IMR-90 (cell line): ENCODE results near the gene CYTH1. TPM values are rescaled to one million over a fixed set of nuclear protein-coding genes. Genes with fewer than 3 reads are reported as not detected.

ENCODE experiments used
- ATAC-seq: fragments of 200-7000 bp; cut with Tn5 transposase; 2 replicates; pipeline ENCODE4 v1.9.1; 2020; ENCODE audit warnings: low read depth, mild to moderate bottlenecking, moderate library complexity
- BruUV-seq: library from RNA; stranded (reverse); fragments of 400-500 nt; replicated peaks from 2 replicates; lab custom pipeline; 2021; lab: Mats Ljungman, UMichigan
- CTCF ChIA-PET: fragments of 300-600 bp; formaldehyde crosslinking; extraction: SDS; loops from one replicate; lab custom pipeline; 2021; ENCODE audit warnings: antibody characterized with exemption; lab: Yijun Ruan, JAX
- POLR2A ChIA-PET: fragments of 300-600 bp; sonication (Branson Sonifier 250); formaldehyde crosslinking; loops from one replicate; lab custom pipeline; 2022; ENCODE audit warnings: antibody characterized with exemption; ENCODE audit not compliant: unreplicated experiment; lab: Charles Lee
- DNase-seq: peaks from one replicate; pipeline ENCODE4 v3.0.0; 2013
- H2AFZ ChIP-seq: replicated peaks from 2 replicates; pipeline ENCODE3; 2013; ENCODE audit warnings: low read length, mild to moderate bottlenecking; ENCODE audit not compliant: poor library complexity
- H2AK5ac ChIP-seq: 2 replicates; pipeline ENCODE4 v1.6.1; 2013; ENCODE audit warnings: low read depth, low read length, inconsistent platforms
- H2AK9ac ChIP-seq: replicated peaks from 2 replicates; pipeline ENCODE3; 2013; ENCODE audit warnings: mild to moderate bottlenecking, low read depth, low read length, moderate library complexity; ENCODE audit not compliant: poor library complexity
- H2BK120ac ChIP-seq: 2 replicates; pipeline ENCODE4 v1.6.1; 2013; ENCODE audit warnings: low read depth, low read length, inconsistent platforms
- H2BK15ac ChIP-seq: 3 replicates; pipeline ENCODE4 v1.6.1; 2013; ENCODE audit warnings: low read depth, low read length, inconsistent platforms
- H2BK20ac ChIP-seq: 2 replicates; pipeline ENCODE4 v1.6.1; 2013; ENCODE audit warnings: low read depth, mild to moderate bottlenecking, inconsistent platforms, low read length, moderate library complexity
- H2BK5ac ChIP-seq: 2 replicates; pipeline ENCODE4 v1.6.1; 2013; ENCODE audit warnings: mild to moderate bottlenecking, low read depth, low read length, inconsistent platforms; ENCODE audit not compliant: poor library complexity, severe bottlenecking
- H3K14ac ChIP-seq: replicated peaks from 2 replicates; pipeline ENCODE4 v1.6.1; 2013; ENCODE audit warnings: low read depth, low read length, inconsistent platforms
- H3K18ac ChIP-seq: 2 replicates; pipeline ENCODE4 v1.6.1; 2013; ENCODE audit warnings: low read depth, low read length, control low read depth
- H3K23ac ChIP-seq: 2 replicates; pipeline ENCODE4 v1.6.1; 2013; ENCODE audit warnings: low read depth, low read length, inconsistent platforms
- H3K27ac ChIP-seq: 2 replicates; pipeline ENCODE4 v1.5.1; 2013; ENCODE audit warnings: mild to moderate bottlenecking, control low read depth, low read length; ENCODE audit not compliant: insufficient read depth
- H3K27me3 ChIP-seq: 2 replicates; pipeline ENCODE4 v1.6.1; 2013; ENCODE audit warnings: low read length; ENCODE audit not compliant: control insufficient read depth, insufficient read depth
- H3K36me3 ChIP-seq: 2 replicates; pipeline ENCODE4 v1.6.1; 2013; ENCODE audit warnings: low read length, mixed read lengths; ENCODE audit not compliant: control insufficient read depth, insufficient read depth
- H3K4ac ChIP-seq: 2 replicates; pipeline ENCODE4 v1.6.1; 2013; ENCODE audit warnings: low read depth, low read length, inconsistent platforms
- H3K4me1 ChIP-seq: 2 replicates; pipeline ENCODE4 v1.6.1; 2013; ENCODE audit warnings: low read length, mixed read lengths; ENCODE audit not compliant: control insufficient read depth, insufficient read depth
- H3K4me2 ChIP-seq: 2 replicates; pipeline ENCODE4 v1.6.1; 2013; ENCODE audit warnings: low read depth, mild to moderate bottlenecking, control low read depth, low read length, moderate library complexity
- H3K4me3 ChIP-seq: 2 replicates; pipeline ENCODE4 v1.5.1; 2013; ENCODE audit warnings: low read depth, mild to moderate bottlenecking, control low read depth, low read length, moderate library complexity; ENCODE audit not compliant: insufficient read depth
- H3K56ac ChIP-seq: 2 replicates; pipeline ENCODE4 v1.6.1; 2013; ENCODE audit warnings: low read length, inconsistent platforms; ENCODE audit not compliant: insufficient read depth; ENCODE audit errors: extremely low read depth
- H3K79me1 ChIP-seq, 2 experiments: 2 replicates each; pipeline ENCODE4 v1.6.1; 2013; ENCODE audit warnings: low read length in 2 of 2, inconsistent platforms in 1 of 2, low read depth in 1 of 2
- H3K9ac ChIP-seq: 2 replicates; pipeline ENCODE4 v1.6.1; 2013; ENCODE audit warnings: low read depth, low read length, control low read depth
- H3K9me1 ChIP-seq: 2 replicates; pipeline ENCODE4 v1.6.1; 2013; ENCODE audit warnings: low read length, inconsistent platforms; ENCODE audit not compliant: insufficient read depth
- H3K9me3 ChIP-seq: 2 replicates; pipeline ENCODE4 v1.6.1; 2013; ENCODE audit warnings: low read length; ENCODE audit not compliant: control insufficient read depth, insufficient read depth
- H4K20me1 ChIP-seq: 2 replicates; pipeline ENCODE4 v1.6.1; 2013; ENCODE audit warnings: low read length, inconsistent platforms; ENCODE audit not compliant: insufficient read depth
- H4K5ac ChIP-seq: 2 replicates; pipeline ENCODE4 v1.6.1; 2013; ENCODE audit warnings: mild to moderate bottlenecking, low read depth, low read length, control low read depth
- H4K8ac ChIP-seq, 2 experiments: 2 replicates each; pipeline ENCODE4 v1.6.1; 2013; ENCODE audit warnings: low read depth in 2 of 2, low read length in 2 of 2, control low read depth in 1 of 2, inconsistent platforms in 1 of 2
- H4K91ac ChIP-seq: 2 replicates; pipeline ENCODE4 v1.6.1; 2013; ENCODE audit warnings: low read depth, low read length, inconsistent platforms; ENCODE audit not compliant: insufficient read depth
- BHLHE40 ChIP-seq: fragments of 150-350 bp; IDR thresholded peaks from 2 replicates; pipeline ENCODE4 v1.6.1; 2016; ENCODE audit warnings: mild to moderate bottlenecking, low read depth, low read length
- CEBPB ChIP-seq: IDR thresholded peaks from 2 replicates; pipeline ENCODE4 v1.6.1; 2012; ENCODE audit warnings: low read depth, low read length, improper control_type of control experiment
- FOS ChIP-seq: fragments of 150-350 bp; IDR thresholded peaks from 2 replicates; pipeline ENCODE4 v1.6.1; 2016; ENCODE audit warnings: low read depth, low read length
- MAFK ChIP-seq: IDR thresholded peaks from 2 replicates; pipeline ENCODE4 v1.6.1; 2012; ENCODE audit warnings: low read depth, low read length, improper control_type of control experiment
- MAZ ChIP-seq: IDR thresholded peaks from 2 replicates; pipeline ENCODE4 v1.6.1; 2012; ENCODE audit warnings: low read depth, mild to moderate bottlenecking, low read length, improper control_type of control experiment, moderate library complexity, borderline replicate concordance
- MXI1 ChIP-seq: IDR thresholded peaks from 2 replicates; pipeline ENCODE4 v1.6.1; 2012; ENCODE audit warnings: low read depth, mild to moderate bottlenecking, low read length, moderate library complexity, borderline replicate concordance
- NFE2L2 ChIP-seq: fragments of 150-350 bp; IDR thresholded peaks from 2 replicates; pipeline ENCODE4 v1.6.1; 2016; ENCODE audit warnings: low read depth, mild to moderate bottlenecking, low read length
- POLR2A ChIP-seq: IDR thresholded peaks from 2 replicates; pipeline ENCODE4 v1.6.1; 2012; ENCODE audit warnings: mild to moderate bottlenecking, low read depth, low read length
- RAD21 ChIP-seq: IDR thresholded peaks from 2 replicates; pipeline ENCODE4 v1.6.1; 2012; ENCODE audit warnings: low read length, improper control_type of control experiment
- RCOR1 ChIP-seq: IDR thresholded peaks from 2 replicates; pipeline ENCODE4 v1.6.1; 2012; ENCODE audit warnings: mild to moderate bottlenecking, low read length, improper control_type of control experiment; ENCODE audit not compliant: insufficient replicate concordance
- RFX5 ChIP-seq: IDR thresholded peaks from 2 replicates; pipeline ENCODE4 v1.8.0; 2012; ENCODE audit warnings: low read depth, mild to moderate bottlenecking, low read length, moderate library complexity
- SMC3 ChIP-seq: fragments of 150-350 bp; IDR thresholded peaks from 2 replicates; pipeline ENCODE4 v1.6.1; 2016; ENCODE audit warnings: low read depth, mild to moderate bottlenecking, antibody characterized with exemption, low read length, moderate library complexity
- USF2 ChIP-seq: fragments of 150-350 bp; IDR thresholded peaks from 2 replicates; pipeline ENCODE4 v1.6.1; 2017; ENCODE audit warnings: mild to moderate bottlenecking, antibody characterized with exemption, low read length, low read depth
- WGBS, 2 experiments: methylation state at CpG; one replicate each; pipeline versions ENCODE4 v1.1.5 to v1.1.7; 2013; ENCODE audit warnings: missing lambda C conversion rate in 2 of 2; ENCODE audit not compliant: insufficient read length in 1 of 2; ENCODE audit errors: extremely low coverage in 2 of 2; 5-methylcytosine and 5-hydroxymethylcytosine counted together
- dilution Hi-C: fragments of 300-500 bp; cut with HindIII; formaldehyde crosslinking; loops from one replicate; pipeline ENCODE4 v1.14.3; 2018; ENCODE audit warnings: low sequenced_read_pairs; ENCODE audit not compliant: unreplicated experiment
- in situ Hi-C: fragments of 300-500 bp; cut with MboI; formaldehyde crosslinking; loops from 3 replicates; pipeline ENCODE4 v1.14.3; 2019; ENCODE audit warnings: low sequenced_read_pairs, inconsistent platforms, mixed read lengths
- intact Hi-C: fragments of 100-400 bp; cut with micrococcal nuclease; formaldehyde crosslinking; loops from 2 replicates; pipeline ENCODE4 v1.10.0; 2022
- polyA plus RNA-seq, 3 experiments: library from polyadenylated mRNA; depleted of rRNA; stranded (reverse); fragments of >200 nt; gene quantifications; 2 replicates each; pipeline ENCODE4 v1.2.3, GENCODE V29; 2012; ENCODE audit warnings: low replicate concordance in 1 of 3
- total RNA-seq: library from RNA; depleted of rRNA; stranded (reverse); fragments of >200 nt; gene quantifications from 2 replicates; pipeline ENCODE4 v1.2.3, GENCODE V29; 2012
- TF ChIP-seq, protein P1 (sequence below): fragments of 150-350 bp; IDR thresholded peaks from 2 replicates; pipeline ENCODE4 v1.6.1; 2016; ENCODE audit warnings: low read depth, mild to moderate bottlenecking, low read length, moderate library complexity, borderline replicate concordance
- TF ChIP-seq, protein P2 (sequence below): conservative IDR thresholded peaks from 2 replicates; pipeline ENCODE4 v1.5.1; 2012; ENCODE audit warnings: mild to moderate bottlenecking, low read depth, low read length, improper control_type of control experiment

Gene CYTH1
- total and polyA plus RNA-seq, 2 of the 4 experiments (the other 2 are of a cell fraction), result 7.9 to 12.4 TPM

- H3K27ac ChIP-seq, result no peak overlapping the region
- H3K18ac ChIP-seq, result no peak overlapping the region
- H3K79me1 ChIP-seq, result peaks cover 26 to 47% of the 10 kb centered on the region in 2 experiments
- peak overlapping the region; percentile 86 for H2AFZ ChIP-seq
- dilution Hi-C loops, result no loop called here
- H2BK20ac ChIP-seq, result no peak overlapping the region
- peaks cover 3% of the 10 kb centered on the region; the same call in 1 of the 2 replicates for H3K9me1 ChIP-seq
- ChIA-PET POLR2A (no interaction called here), CTCF (interaction anchor here (0.9 to 1.4 kb wide), 2 partner anchors 9 to 17 kb away, joined by 3 to 6 read pairs; no protein-coding TSS in a partner anchor)
- peak overlapping the region in 1 of 2 experiments; percentile 46; a peak in 1 of 4 replicates for H4K8ac ChIP-seq
- BruUV-seq, result no TSS peak
- H3K9me3 ChIP-seq, result no peaks in the 10 kb centered on the region
- peak overlapping the region; percentile 87 for H3K4me2 ChIP-seq
- no peaks in the 10 kb centered on the region for H3K27me3 ChIP-seq
- no peak overlapping the region; the same call in 1 of the 2 replicates for H3K14ac ChIP-seq
- 11% methylated on average over 13 of the region's 14 CpGs; no CpG with 5 or more reads in 1 of the 2 experiments for WGBS, 2 experiments
- peaks cover 11% of the 10 kb centered on the region for H3K4me1 ChIP-seq
- DNase-seq (peak; percentile 26), ATAC-seq (peak; percentile 76)
- peak overlapping the region; percentile 34 for H3K4me3 ChIP-seq
- no peak overlapping the region for H3K56ac ChIP-seq
- peak overlapping the region; percentile 40; the same call in 1 of the 2 replicates for H4K91ac ChIP-seq
- peaks cover 35% of the 10 kb centered on the region for H4K20me1 ChIP-seq
- peak overlapping the region; percentile 48 for H3K4ac ChIP-seq
- intact Hi-C loops, result loop anchor here (1.0 kb wide), 1 partner anchor 8 kb away; no protein-coding TSS in a partner anchor
- no peak overlapping the region for H2BK5ac ChIP-seq
- no peaks in the 10 kb centered on the region for H3K36me3 ChIP-seq
- H2BK120ac ChIP-seq, result no peak overlapping the region
- peak overlapping the region; percentile 79 for H2AK9ac ChIP-seq
- in situ Hi-C loops, result no loop called here
- H2BK15ac ChIP-seq, result no peak overlapping the region
- H3K9ac ChIP-seq, result no peak overlapping the region
- H4K5ac ChIP-seq, result no peak overlapping the region
- peak overlapping the region; percentile 20; the same call in 1 of the 2 replicates for H2AK5ac ChIP-seq
- peak overlapping the region; percentile 67; the same call in 1 of the 2 replicates for H3K23ac ChIP-seq
- TF ChIP-seq MXI1 (no peak), RCOR1 (no peak), MAFK (no peak), RFX5 (no peak), BHLHE40 (no peak), NFE2L2 (no peak), CEBPB (no peak), MAZ (no peak), POLR2A (no peak), FOS (no peak), RAD21 (no peak), SMC3 (no peak), USF2 (no peak)
- TF ChIP-seq, protein P1, sequence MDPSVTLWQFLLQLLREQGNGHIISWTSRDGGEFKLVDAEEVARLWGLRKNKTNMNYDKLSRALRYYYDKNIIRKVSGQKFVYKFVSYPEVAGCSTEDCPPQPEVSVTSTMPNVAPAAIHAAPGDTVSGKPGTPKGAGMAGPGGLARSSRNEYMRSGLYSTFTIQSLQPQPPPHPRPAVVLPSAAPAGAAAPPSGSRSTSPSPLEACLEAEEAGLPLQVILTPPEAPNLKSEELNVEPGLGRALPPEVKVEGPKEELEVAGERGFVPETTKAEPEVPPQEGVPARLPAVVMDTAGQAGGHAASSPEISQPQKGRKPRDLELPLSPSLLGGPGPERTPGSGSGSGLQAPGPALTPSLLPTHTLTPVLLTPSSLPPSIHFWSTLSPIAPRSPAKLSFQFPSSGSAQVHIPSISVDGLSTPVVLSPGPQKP, result no peak
- TF ChIP-seq, protein P2, sequence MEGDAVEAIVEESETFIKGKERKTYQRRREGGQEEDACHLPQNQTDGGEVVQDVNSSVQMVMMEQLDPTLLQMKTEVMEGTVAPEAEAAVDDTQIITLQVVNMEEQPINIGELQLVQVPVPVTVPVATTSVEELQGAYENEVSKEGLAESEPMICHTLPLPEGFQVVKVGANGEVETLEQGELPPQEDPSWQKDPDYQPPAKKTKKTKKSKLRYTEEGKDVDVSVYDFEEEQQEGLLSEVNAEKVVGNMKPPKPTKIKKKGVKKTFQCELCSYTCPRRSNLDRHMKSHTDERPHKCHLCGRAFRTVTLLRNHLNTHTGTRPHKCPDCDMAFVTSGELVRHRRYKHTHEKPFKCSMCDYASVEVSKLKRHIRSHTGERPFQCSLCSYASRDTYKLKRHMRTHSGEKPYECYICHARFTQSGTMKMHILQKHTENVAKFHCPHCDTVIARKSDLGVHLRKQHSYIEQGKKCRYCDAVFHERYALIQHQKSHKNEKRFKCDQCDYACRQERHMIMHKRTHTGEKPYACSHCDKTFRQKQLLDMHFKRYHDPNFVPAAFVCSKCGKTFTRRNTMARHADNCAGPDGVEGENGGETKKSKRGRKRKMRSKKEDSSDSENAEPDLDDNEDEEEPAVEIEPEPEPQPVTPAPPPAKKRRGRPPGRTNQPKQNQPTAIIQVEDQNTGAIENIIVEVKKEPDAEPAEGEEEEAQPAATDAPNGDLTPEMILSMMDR, result no peak
Observed at GRCh38 chr17:78717431-78717980, 64.6 kb downstream of the CYTH1 start.
